GM21737 (cell line): ENCODE data around the gene C18orf54.
A peak's percentile ranks its signal among the peaks of the same experiment; 100 is the strongest.
"Not testable (repeated sequence)": the region's sequence is repeated elsewhere in the genome, so short reads cannot be mapped to it uniquely, and the experiment has no call there.

Experiments used
- ATAC-seq: cut with Tn5 transposase; IDR thresholded peaks from one replicate; pipeline ENCODE4 v1.9.1; 2021; ENCODE audit warnings: mild to moderate bottlenecking, moderate library complexity; ENCODE audit not compliant: unreplicated experiment

The C18orf54 gene

GRCh38 chr18:54386800-54387495, 29.2 kb downstream of the C18orf54 start:
- not testable (repeated sequence) for ATAC-seq

- ATAC-seq = no peak
Measured at GRCh38 chr18:54387631-54388030, 29.9 kb downstream of the C18orf54 start.

GRCh38 chr18:54388203-54389142, 30.8 kb downstream of the C18orf54 start:
- peak; percentile 95 for ATAC-seq

- peak; percentile 6 for ATAC-seq
Measured at GRCh38 chr18:54389143-54389505, 31.4 kb downstream of the C18orf54 start.

- ATAC-seq = no peak
Measured at GRCh38 chr18:54390838-54391237, 33.1 kb downstream of the C18orf54 start.

- peak; percentile 49 for ATAC-seq
Measured at GRCh38 chr18:54392543-54393023, 34.9 kb downstream of the C18orf54 start.

GRCh38 chr18:54393648-54394294, 36.1 kb downstream of the C18orf54 start:
- ATAC-seq = no peak

GRCh38 chr18:54396760-54397159, 39.1 kb downstream of the C18orf54 start:
- ATAC-seq = no peak

DNA sequence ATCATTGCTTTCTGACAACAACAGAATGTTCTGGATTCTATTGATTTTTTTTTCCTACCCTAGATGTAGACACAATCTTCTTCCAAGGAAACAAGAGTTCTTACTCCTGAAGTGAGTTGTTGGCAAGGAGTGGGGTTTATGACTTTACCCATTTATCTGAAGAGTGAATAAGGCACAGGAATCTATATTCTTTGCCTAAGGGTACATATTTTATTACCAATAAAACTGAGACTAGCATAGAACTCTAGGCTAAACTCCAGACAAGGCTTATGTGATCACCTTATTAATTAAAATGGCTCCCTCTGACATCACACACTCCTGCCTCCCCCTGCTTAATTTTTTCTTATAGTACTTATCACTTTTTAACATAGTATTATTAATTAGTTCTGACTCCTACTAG, 47.6 kb downstream of the C18orf54 start:
- ATAC-seq = no peak

GRCh38 chr18:54411781-54412180, 54.1 kb downstream of the C18orf54 start:
- no peak for ATAC-seq

GRCh38 chr18:54415086-54415485, 57.4 kb downstream of the C18orf54 start:
- no peak for ATAC-seq

GRCh38 chr18:54416436-54416835, 58.7 kb downstream of the C18orf54 start:
- ATAC-seq = no peak

- no peak for ATAC-seq
Measured at GRCh38 chr18:54423831-54424230, 66.1 kb downstream of the C18orf54 start.

DNA sequence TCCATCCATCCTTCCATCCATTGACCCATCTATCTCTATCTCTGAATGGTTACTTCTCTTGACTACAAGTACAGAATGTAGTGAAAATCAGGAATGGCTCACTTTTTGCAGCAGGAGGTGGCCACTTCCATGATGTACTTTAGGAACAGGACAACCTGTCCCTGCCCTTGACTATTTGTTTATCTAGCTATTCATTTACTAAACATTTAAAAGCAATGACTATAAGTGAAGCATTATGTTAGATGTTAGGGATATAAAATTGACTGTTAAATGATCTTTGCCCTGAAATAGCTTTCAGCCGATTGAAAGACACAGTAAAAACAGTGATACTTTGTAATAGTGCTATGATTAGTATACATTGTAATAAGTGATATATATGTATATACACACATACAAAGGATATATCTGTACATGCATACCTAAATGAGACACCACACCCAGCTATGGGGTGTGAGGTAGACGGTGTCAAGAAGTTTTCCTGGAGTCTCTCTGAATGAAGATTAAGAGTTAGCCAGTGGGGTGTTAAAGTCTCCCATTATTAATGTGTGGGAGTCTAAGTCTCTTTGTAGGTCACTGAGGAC, 68.5 kb downstream of the C18orf54 start:
- no peak for ATAC-seq
